Astrocyte (in vitro differentiated cells and primary cell): Measurements from ENCODE around the gene MASP1. TPM values are rescaled to one million over a fixed set of nuclear protein-coding genes. Genes with fewer than 3 reads are reported as not detected.

Source experiments
- DNase-seq: peaks from one replicate; pipeline ENCODE4 v3.0.0-alpha.2; 2010; ENCODE audit warnings: low read depth
- FAIRE-seq: peaks from 2 replicates; lab custom pipeline; 2011; peaks lifted over from hg19 to GRCh38; lab: Jason Lieb, UNC
- H2AFZ ChIP-seq: 2 replicates; pipeline ENCODE4 v1.6.0; 2012; ENCODE audit warnings: low read depth, low read length, inconsistent platforms
- H3K27ac ChIP-seq: 2 replicates; pipeline ENCODE4 v1.5.1; 2011; ENCODE audit warnings: low read depth, low read length, inconsistent platforms
- H3K27me3 ChIP-seq: 2 replicates; pipeline ENCODE4 v1.6.0; 2011; ENCODE audit warnings: low read length, inconsistent platforms; ENCODE audit not compliant: insufficient read depth
- H3K36me3 ChIP-seq: 2 replicates; pipeline ENCODE4 v1.5.1; 2011; ENCODE audit warnings: low read length, inconsistent platforms; ENCODE audit not compliant: insufficient read depth
- H3K4me1 ChIP-seq: 2 replicates; pipeline ENCODE4 v1.5.1; 2011; ENCODE audit warnings: low read length, inconsistent platforms; ENCODE audit not compliant: insufficient read depth
- H3K4me2 ChIP-seq: 2 replicates; pipeline ENCODE4 v1.6.0; 2012; ENCODE audit warnings: low read length, inconsistent platforms
- H3K4me3 ChIP-seq: 2 replicates; pipeline ENCODE4 v1.5.1; 2011; ENCODE audit warnings: low read depth, mild to moderate bottlenecking, low read length, inconsistent platforms; ENCODE audit not compliant: insufficient read depth
- H3K79me2 ChIP-seq: 2 replicates; pipeline ENCODE4 v1.6.0; 2012; ENCODE audit warnings: mild to moderate bottlenecking, low read length, inconsistent platforms; ENCODE audit not compliant: insufficient read depth
- H3K9ac ChIP-seq: 2 replicates; pipeline ENCODE4 v1.6.0; 2012; ENCODE audit warnings: mild to moderate bottlenecking, low read length, inconsistent platforms
- H3K9me3 ChIP-seq: 2 replicates; pipeline ENCODE4 v1.5.1; 2012; ENCODE audit warnings: low read depth, mild to moderate bottlenecking, low read length, inconsistent platforms; ENCODE audit not compliant: insufficient read depth
- H4K20me1 ChIP-seq: 2 replicates; pipeline ENCODE4 v1.6.0; 2012; ENCODE audit warnings: low read length, inconsistent platforms; ENCODE audit not compliant: insufficient read depth
- H3K27ac Mint-ChIP-seq: one replicate; pipeline ENCODE4 v1.8.0; 2021; ENCODE audit warnings: mild to moderate bottlenecking, mixed read lengths; ENCODE audit not compliant: unreplicated experiment
- H3K27me3 Mint-ChIP-seq: one replicate; pipeline ENCODE4 v1.8.0; 2021; ENCODE audit warnings: low read depth, mixed read lengths; ENCODE audit not compliant: unreplicated experiment
- H3K36me3 Mint-ChIP-seq: one replicate; pipeline ENCODE4 v1.8.0; 2021; ENCODE audit warnings: low read depth, mixed read lengths; ENCODE audit not compliant: unreplicated experiment
- H3K4me1 Mint-ChIP-seq: one replicate; pipeline ENCODE4 v1.8.0; 2021; ENCODE audit warnings: low read depth, mixed read lengths; ENCODE audit not compliant: unreplicated experiment
- H3K4me3 Mint-ChIP-seq: one replicate; pipeline ENCODE4 v1.8.0; 2021; ENCODE audit warnings: mild to moderate bottlenecking, moderate library complexity, mixed read lengths; ENCODE audit not compliant: unreplicated experiment
- H3K9me3 Mint-ChIP-seq: one replicate; pipeline ENCODE4 v1.8.0; 2021; ENCODE audit warnings: mild to moderate bottlenecking, mixed read lengths; ENCODE audit not compliant: unreplicated experiment
- CTCF ChIP-seq: IDR thresholded peaks from 2 replicates; pipeline ENCODE4 v1.5.1; 2011; ENCODE audit warnings: low read depth, mild to moderate bottlenecking, inconsistent platforms, low read length, moderate library complexity; ENCODE audit not compliant: insufficient read depth
- EZH2 ChIP-seq: IDR thresholded peaks from 2 replicates; pipeline ENCODE4 v1.6.1; 2012; ENCODE audit warnings: mild to moderate bottlenecking, low read length, inconsistent platforms; ENCODE audit not compliant: insufficient read depth
- total RNA-seq: library from RNA; stranded (reverse); gene quantifications from 2 replicates; pipeline ENCODE4 v1.2.1, GENCODE V29; 2021

Gene MASP1
- total RNA-seq, 1 donor from 2014 or later: 0.79 TPM

GRCh38 chr3:187323091-187323490 lies 31.6 kb upstream of the MASP1 start:
- H3K79me2 ChIP-seq: no peaks in the 10 kb centered on the region
- no peak overlapping the region for H3K27ac Mint-ChIP-seq
- H3K9ac ChIP-seq: no peak overlapping the region
- H3K9me3 ChIP-seq: no peaks in the 10 kb centered on the region
- H3K36me3 ChIP-seq: no peaks in the 10 kb centered on the region
- no peak for TF ChIP-seq CTCF
- no peak for TF ChIP-seq EZH2
- H3K36me3 Mint-ChIP-seq: no peaks in the 10 kb centered on the region
- DNase-seq (no peak), FAIRE-seq (no peak)
- no peak overlapping the region for H3K4me3 Mint-ChIP-seq
- H3K4me1 Mint-ChIP-seq: peaks cover 8% of the 10 kb centered on the region
- H3K4me3 ChIP-seq: no peak overlapping the region
- H3K9me3 Mint-ChIP-seq: no peaks in the 10 kb centered on the region
- peaks cover 11% of the 10 kb centered on the region for H3K27me3 ChIP-seq
- H3K4me2 ChIP-seq: no peak overlapping the region
- H2AFZ ChIP-seq: no peak overlapping the region
- no peaks in the 10 kb centered on the region for H4K20me1 ChIP-seq
- no peak overlapping the region for H3K27ac ChIP-seq
- peaks cover 8% of the 10 kb centered on the region for H3K4me1 ChIP-seq
- no peaks in the 10 kb centered on the region for H3K27me3 Mint-ChIP-seq

GRCh38 chr3:187322291-187322690 lies 30.8 kb upstream of the MASP1 start:
- Histone ChIP-seq H3K79me2 (no peaks in the 10 kb centered on the region), H3K4me1 (peaks cover 8% of the 10 kb centered on the region), H3K9ac (no peak overlapping the region), H3K27me3 (peaks cover 17% of the 10 kb centered on the region), H3K27ac (no peak overlapping the region), H3K4me2 (no peak overlapping the region), H3K4me3 (no peak overlapping the region), H3K9me3 (no peaks in the 10 kb centered on the region), H3K36me3 (no peaks in the 10 kb centered on the region), H4K20me1 (no peaks in the 10 kb centered on the region), H2AFZ (no peak overlapping the region)
- H3K27ac Mint-ChIP-seq: no peak overlapping the region
- peaks cover 8% of the 10 kb centered on the region for H3K4me1 Mint-ChIP-seq
- TF ChIP-seq CTCF: no peak
- TF ChIP-seq EZH2: no peak
- H3K36me3 Mint-ChIP-seq: no peaks in the 10 kb centered on the region
- no peak overlapping the region for H3K4me3 Mint-ChIP-seq
- no peak for DNase-seq
- no peaks in the 10 kb centered on the region for H3K9me3 Mint-ChIP-seq
- peaks cover 2% of the 10 kb centered on the region for H3K27me3 Mint-ChIP-seq
- FAIRE-seq: no peak

GRCh38 chr3:187321766-187322165 lies 30.2 kb upstream of the MASP1 start:
- FAIRE-seq (no peak), DNase-seq (no peak)
- H3K4me1 ChIP-seq: peaks cover 8% of the 10 kb centered on the region
- H3K79me2 ChIP-seq: no peaks in the 10 kb centered on the region
- H3K9ac ChIP-seq: no peak overlapping the region
- H2AFZ ChIP-seq: no peak overlapping the region
- TF ChIP-seq CTCF (no peak), EZH2 (no peak)
- H3K27me3 ChIP-seq: peaks cover 20% of the 10 kb centered on the region
- peaks cover 7% of the 10 kb centered on the region for H3K27me3 Mint-ChIP-seq
- no peak overlapping the region for H3K27ac ChIP-seq
- H3K9me3 Mint-ChIP-seq: no peaks in the 10 kb centered on the region
- no peak overlapping the region for H3K4me3 Mint-ChIP-seq
- H3K4me3 ChIP-seq: no peak overlapping the region
- H3K9me3 ChIP-seq: no peaks in the 10 kb centered on the region
- no peak overlapping the region for H3K4me2 ChIP-seq
- H4K20me1 ChIP-seq: no peaks in the 10 kb centered on the region
- peak overlapping the region; percentile 60 for H3K27ac Mint-ChIP-seq
- H3K36me3 ChIP-seq: no peaks in the 10 kb centered on the region
- no peaks in the 10 kb centered on the region for H3K36me3 Mint-ChIP-seq
- peaks cover 8% of the 10 kb centered on the region for H3K4me1 Mint-ChIP-seq
